Measurements from ENCODE around the gene SLC16A13.

DNA sequence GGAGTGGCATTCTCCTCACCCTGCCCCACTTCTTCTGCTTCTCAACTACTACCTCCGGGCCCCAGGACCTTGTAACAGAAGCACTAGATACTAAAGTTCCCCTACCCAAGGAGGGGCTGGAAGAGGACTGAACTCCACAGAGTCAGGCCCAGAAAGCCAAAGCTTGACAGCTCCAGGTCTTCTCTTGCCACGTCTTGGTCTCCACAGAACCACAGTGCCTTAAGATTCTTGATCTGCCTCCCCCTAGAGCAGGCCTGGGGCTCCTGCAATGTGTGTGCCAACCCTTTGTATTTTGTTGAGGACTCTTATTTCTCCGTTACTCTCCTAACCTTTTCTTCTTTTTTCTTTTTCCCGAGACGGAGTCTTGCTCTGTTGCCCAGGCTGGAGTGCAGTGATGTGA is 4.0 kb downstream of the SLC16A13 start:
- no peak for TF ChIP-seq EP300 (IDR thresholded peaks at IDR 0.05)
- TF ChIP-seq, protein P1, sequence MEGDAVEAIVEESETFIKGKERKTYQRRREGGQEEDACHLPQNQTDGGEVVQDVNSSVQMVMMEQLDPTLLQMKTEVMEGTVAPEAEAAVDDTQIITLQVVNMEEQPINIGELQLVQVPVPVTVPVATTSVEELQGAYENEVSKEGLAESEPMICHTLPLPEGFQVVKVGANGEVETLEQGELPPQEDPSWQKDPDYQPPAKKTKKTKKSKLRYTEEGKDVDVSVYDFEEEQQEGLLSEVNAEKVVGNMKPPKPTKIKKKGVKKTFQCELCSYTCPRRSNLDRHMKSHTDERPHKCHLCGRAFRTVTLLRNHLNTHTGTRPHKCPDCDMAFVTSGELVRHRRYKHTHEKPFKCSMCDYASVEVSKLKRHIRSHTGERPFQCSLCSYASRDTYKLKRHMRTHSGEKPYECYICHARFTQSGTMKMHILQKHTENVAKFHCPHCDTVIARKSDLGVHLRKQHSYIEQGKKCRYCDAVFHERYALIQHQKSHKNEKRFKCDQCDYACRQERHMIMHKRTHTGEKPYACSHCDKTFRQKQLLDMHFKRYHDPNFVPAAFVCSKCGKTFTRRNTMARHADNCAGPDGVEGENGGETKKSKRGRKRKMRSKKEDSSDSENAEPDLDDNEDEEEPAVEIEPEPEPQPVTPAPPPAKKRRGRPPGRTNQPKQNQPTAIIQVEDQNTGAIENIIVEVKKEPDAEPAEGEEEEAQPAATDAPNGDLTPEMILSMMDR (IDR thresholded peaks at IDR 0.05) = no peak

Measured in tibial nerve (tissue), 4 donors.